Glutamatergic neuron (in vitro differentiated cells): ENCODE results near the gene ERN1. TPM values are rescaled to one million over a fixed set of nuclear protein-coding genes. Genes with fewer than 3 reads are reported as not detected.

Experiments
- DNase-seq: peaks from one replicate; pipeline ENCODE4 v3.0.0; 2022
- H3K27ac Mint-ChIP-seq: one replicate; pipeline ENCODE4 v1.8.0; 2020; ENCODE audit warnings: mild to moderate bottlenecking, mixed read lengths, inconsistent platforms; ENCODE audit not compliant: unreplicated experiment
- H3K27me3 Mint-ChIP-seq: one replicate; pipeline ENCODE4 v1.8.0; 2020; ENCODE audit warnings: mild to moderate bottlenecking, moderate library complexity, mixed read lengths, inconsistent platforms; ENCODE audit not compliant: unreplicated experiment
- H3K36me3 Mint-ChIP-seq: one replicate; pipeline ENCODE4 v1.8.0; 2020; ENCODE audit warnings: mild to moderate bottlenecking, mixed read lengths, inconsistent platforms; ENCODE audit not compliant: unreplicated experiment
- H3K4me1 Mint-ChIP-seq: one replicate; pipeline ENCODE4 v1.8.0; 2020; ENCODE audit warnings: mild to moderate bottlenecking, low read depth, mixed read lengths, inconsistent platforms; ENCODE audit not compliant: unreplicated experiment
- H3K4me3 Mint-ChIP-seq: one replicate; pipeline ENCODE4 v1.8.0; 2020; ENCODE audit warnings: mild to moderate bottlenecking, mixed read lengths, inconsistent platforms; ENCODE audit not compliant: unreplicated experiment
- H3K9me3 Mint-ChIP-seq: one replicate; pipeline ENCODE4 v1.8.0; 2020; ENCODE audit warnings: mild to moderate bottlenecking, moderate library complexity, mixed read lengths, inconsistent platforms; ENCODE audit not compliant: unreplicated experiment
- total RNA-seq: library from RNA; stranded (reverse); fragmentation: NEBNext Ultra II Directional; extraction: Animal tissue kit (Norgen Biotek cat#: 25700); gene quantifications from one replicate; pipeline ENCODE4 v1.2.1, GENCODE V29; 2021; ENCODE audit not compliant: unreplicated experiment
- TF ChIP-seq, protein P1 (sequence below): fragments of 200-600 bp; sonication (generic); IDR thresholded peaks from one replicate; pipeline ENCODE4 v1.5.0; 2021; ENCODE audit not compliant: partially characterized antibody, unreplicated experiment

ERN1 gene
- total RNA-seq, 1 donor from 2014 or later: 6.9 TPM

DNA sequence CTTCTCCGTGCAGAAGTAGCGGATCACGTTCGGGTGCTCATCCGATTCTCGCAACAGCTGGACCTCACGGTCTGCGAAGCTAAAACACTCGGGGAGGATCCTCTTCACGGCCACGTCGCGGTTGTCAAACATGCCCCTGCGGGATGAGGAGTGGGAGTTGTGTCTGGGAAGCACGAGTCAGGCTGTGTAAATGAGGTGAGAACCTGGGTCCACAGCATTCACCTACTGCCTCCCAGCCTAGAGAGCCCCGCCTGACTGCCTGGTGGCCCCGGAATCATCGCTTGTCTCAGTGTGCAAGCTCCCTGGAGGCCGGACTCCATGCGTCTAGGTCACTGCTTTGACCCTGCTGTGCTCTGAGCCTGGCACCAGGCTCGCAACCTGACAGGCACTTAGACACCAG is 75.6 kb downstream of the ERN1 start:
- H3K9me3 Mint-ChIP-seq: no peaks in the 10 kb centered on the region
- no peaks in the 10 kb centered on the region for H3K36me3 Mint-ChIP-seq
- H3K4me1 Mint-ChIP-seq: peaks cover 3% of the 10 kb centered on the region
- TF ChIP-seq, protein P1, sequence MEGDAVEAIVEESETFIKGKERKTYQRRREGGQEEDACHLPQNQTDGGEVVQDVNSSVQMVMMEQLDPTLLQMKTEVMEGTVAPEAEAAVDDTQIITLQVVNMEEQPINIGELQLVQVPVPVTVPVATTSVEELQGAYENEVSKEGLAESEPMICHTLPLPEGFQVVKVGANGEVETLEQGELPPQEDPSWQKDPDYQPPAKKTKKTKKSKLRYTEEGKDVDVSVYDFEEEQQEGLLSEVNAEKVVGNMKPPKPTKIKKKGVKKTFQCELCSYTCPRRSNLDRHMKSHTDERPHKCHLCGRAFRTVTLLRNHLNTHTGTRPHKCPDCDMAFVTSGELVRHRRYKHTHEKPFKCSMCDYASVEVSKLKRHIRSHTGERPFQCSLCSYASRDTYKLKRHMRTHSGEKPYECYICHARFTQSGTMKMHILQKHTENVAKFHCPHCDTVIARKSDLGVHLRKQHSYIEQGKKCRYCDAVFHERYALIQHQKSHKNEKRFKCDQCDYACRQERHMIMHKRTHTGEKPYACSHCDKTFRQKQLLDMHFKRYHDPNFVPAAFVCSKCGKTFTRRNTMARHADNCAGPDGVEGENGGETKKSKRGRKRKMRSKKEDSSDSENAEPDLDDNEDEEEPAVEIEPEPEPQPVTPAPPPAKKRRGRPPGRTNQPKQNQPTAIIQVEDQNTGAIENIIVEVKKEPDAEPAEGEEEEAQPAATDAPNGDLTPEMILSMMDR: no peak
- H3K27ac Mint-ChIP-seq: no peak overlapping the region
- H3K4me3 Mint-ChIP-seq: no peak overlapping the region
- no peaks in the 10 kb centered on the region for H3K27me3 Mint-ChIP-seq
- DNase-seq: no peak

DNA sequence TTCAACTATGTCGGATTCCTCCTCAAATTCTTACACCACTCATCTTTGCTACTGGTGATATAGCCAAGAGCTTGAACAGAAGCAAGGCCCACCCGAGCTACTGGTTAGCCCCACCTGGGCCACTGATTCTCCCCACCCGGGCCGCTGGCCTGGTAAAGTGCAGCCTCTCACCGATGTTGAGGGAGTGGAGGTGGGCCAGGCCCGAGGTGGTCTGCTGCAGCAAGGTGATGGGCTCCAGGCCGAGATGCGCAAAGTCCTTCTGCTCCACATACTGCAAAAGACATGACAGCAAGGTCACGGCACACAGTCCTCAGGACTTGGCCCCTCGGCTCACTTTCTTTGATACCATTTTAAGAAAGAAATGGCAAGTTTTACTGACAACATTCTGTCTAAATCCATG is 76.8 kb downstream of the ERN1 start:
- Mint-ChIP-seq H3K27me3 (no peaks in the 10 kb centered on the region), H3K27ac (no peak overlapping the region), H3K36me3 (no peaks in the 10 kb centered on the region), H3K9me3 (no peaks in the 10 kb centered on the region), H3K4me3 (no peak overlapping the region), H3K4me1 (no peaks in the 10 kb centered on the region)
- DNase-seq: no peak
- TF ChIP-seq, protein P1: no peak

DNA sequence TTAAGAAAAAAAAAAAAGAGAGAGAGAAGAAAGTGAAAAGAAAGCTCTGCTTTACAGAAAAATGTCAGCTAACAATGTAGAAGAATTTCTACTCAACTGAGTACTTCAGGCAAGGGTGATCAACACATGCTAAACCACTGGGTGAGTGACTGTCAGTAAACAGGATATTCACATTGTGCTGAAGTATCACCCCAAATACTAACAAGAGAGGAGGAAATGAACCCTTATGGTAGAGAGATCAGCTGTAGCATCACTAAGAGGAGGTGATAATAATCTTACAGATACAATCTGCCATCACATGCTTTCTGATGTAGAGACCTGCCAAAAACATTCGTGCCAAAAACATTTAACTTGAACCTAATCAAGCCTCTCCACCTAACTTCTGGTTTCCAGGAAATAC is 78.8 kb downstream of the ERN1 start:
- no peak for DNase-seq
- TF ChIP-seq, protein P1: no peak
- H3K27ac Mint-ChIP-seq: no peak overlapping the region
- no peaks in the 10 kb centered on the region for H3K27me3 Mint-ChIP-seq
- H3K4me3 Mint-ChIP-seq: no peak overlapping the region
- no peaks in the 10 kb centered on the region for H3K9me3 Mint-ChIP-seq
- H3K36me3 Mint-ChIP-seq: no peaks in the 10 kb centered on the region
- H3K4me1 Mint-ChIP-seq: no peaks in the 10 kb centered on the region

DNA sequence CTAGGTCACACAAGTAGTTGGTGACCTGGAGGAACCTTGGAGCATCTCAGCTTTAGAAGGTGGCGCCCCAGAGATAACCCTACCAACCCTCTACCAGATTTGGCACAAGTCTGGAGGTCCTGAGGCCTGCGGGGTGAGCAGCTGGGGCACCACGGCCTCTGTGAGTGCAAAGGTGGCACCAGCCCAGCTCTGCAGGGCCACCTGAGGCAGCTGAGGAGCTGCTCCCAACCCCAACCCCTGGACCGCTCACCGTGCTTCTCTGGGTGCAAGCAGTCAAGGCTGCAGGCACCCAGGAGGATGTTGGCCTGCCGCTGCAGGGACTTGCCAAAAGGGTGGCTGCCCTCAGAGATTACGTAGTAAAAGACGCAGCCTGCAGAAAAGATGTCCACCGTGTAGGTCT is 81.1 kb downstream of the ERN1 start:
- TF ChIP-seq, protein P1: no peak
- Mint-ChIP-seq H3K9me3 (no peaks in the 10 kb centered on the region), H3K36me3 (no peaks in the 10 kb centered on the region), H3K4me3 (no peak overlapping the region), H3K4me1 (no peaks in the 10 kb centered on the region), H3K27ac (no peak overlapping the region), H3K27me3 (no peaks in the 10 kb centered on the region)
- DNase-seq: no peak

DNA sequence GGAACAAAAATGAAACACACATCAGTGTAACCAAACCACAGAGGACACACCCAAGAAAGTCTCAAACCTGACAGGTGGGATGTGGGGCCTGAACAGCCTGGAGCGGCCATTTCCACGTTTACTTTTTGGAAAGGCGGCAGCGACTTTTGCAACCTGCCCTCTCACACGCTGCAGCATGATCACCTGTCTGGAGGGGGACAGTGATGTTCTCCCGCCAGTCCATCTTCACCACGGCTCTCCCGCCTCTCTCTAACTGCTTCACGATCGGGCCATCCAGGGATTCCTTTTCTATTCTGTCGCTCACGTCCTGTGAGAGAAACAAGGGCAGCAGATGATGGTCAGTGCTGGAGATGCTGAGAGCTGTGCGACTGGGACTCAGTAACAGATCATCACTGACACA is 84.8 kb downstream of the ERN1 start:
- TF ChIP-seq, protein P1: no peak
- no peak overlapping the region for H3K27ac Mint-ChIP-seq
- DNase-seq: no peak
- peaks cover 3% of the 10 kb centered on the region for H3K9me3 Mint-ChIP-seq
- no peaks in the 10 kb centered on the region for H3K4me1 Mint-ChIP-seq
- H3K27me3 Mint-ChIP-seq: no peaks in the 10 kb centered on the region
- peaks cover 4% of the 10 kb centered on the region for H3K36me3 Mint-ChIP-seq
- no peak overlapping the region for H3K4me3 Mint-ChIP-seq
